Measurements from ENCODE around the gene CYP8B1. TPM values are rescaled to one million over a fixed set of nuclear protein-coding genes. Genes with fewer than 3 reads are reported as not detected.

The CYP8B1 gene
- total and polyA plus RNA-seq, 9 of the 15 experiments (the other 6 are each of a cell fraction or from before 2014, with no cell fraction given): 0.04 TPM; not detected in 8

DNA sequence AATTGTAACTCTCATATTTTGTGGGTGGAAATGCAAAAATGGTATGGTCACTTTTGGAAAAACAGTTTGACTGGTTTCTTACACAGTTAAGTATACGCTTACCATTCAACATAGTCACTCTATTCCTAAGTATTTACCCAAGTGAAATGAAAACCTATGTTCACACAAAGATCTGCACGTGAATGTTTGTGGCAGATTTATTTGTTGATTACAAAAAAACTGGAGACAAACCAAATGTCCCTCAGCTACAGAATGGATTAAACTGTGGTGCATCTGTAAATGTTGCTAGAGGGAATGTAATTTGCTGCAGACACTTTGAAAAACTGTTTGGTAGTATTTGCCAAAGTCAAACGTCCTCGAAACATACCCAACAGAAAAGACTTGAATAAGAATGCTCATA lies 37.1 kb downstream of the CYP8B1 start (continued):
- TF ChIP-seq, protein P1, sequence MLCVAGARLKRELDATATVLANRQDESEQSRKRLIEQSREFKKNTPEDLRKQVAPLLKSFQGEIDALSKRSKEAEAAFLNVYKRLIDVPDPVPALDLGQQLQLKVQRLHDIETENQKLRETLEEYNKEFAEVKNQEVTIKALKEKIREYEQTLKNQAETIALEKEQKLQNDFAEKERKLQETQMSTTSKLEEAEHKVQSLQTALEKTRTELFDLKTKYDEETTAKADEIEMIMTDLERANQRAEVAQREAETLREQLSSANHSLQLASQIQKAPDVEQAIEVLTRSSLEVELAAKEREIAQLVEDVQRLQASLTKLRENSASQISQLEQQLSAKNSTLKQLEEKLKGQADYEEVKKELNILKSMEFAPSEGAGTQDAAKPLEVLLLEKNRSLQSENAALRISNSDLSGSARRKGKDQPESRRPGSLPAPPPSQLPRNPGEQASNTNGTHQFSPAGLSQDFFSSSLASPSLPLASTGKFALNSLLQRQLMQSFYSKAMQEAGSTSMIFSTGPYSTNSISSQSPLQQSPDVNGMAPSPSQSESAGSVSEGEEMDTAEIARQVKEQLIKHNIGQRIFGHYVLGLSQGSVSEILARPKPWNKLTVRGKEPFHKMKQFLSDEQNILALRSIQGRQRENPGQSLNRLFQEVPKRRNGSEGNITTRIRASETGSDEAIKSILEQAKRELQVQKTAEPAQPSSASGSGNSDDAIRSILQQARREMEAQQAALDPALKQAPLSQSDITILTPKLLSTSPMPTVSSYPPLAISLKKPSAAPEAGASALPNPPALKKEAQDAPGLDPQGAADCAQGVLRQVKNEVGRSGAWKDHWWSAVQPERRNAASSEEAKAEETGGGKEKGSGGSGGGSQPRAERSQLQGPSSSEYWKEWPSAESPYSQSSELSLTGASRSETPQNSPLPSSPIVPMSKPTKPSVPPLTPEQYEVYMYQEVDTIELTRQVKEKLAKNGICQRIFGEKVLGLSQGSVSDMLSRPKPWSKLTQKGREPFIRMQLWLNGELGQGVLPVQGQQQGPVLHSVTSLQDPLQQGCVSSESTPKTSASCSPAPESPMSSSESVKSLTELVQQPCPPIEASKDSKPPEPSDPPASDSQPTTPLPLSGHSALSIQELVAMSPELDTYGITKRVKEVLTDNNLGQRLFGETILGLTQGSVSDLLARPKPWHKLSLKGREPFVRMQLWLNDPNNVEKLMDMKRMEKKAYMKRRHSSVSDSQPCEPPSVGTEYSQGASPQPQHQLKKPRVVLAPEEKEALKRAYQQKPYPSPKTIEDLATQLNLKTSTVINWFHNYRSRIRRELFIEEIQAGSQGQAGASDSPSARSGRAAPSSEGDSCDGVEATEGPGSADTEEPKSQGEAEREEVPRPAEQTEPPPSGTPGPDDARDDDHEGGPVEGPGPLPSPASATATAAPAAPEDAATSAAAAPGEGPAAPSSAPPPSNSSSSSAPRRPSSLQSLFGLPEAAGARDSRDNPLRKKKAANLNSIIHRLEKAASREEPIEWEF (CRISPR knock-in tag; IDR thresholded peaks at IDR 0.05): no peak
- TF ChIP-seq, protein P2, sequence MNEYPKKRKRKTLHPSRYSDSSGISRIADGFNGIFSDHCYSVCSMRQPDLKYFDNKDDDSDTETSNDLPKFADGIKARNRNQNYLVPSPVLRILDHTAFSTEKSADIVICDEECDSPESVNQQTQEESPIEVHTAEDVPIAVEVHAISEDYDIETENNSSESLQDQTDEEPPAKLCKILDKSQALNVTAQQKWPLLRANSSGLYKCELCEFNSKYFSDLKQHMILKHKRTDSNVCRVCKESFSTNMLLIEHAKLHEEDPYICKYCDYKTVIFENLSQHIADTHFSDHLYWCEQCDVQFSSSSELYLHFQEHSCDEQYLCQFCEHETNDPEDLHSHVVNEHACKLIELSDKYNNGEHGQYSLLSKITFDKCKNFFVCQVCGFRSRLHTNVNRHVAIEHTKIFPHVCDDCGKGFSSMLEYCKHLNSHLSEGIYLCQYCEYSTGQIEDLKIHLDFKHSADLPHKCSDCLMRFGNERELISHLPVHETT (CRISPR knock-in tag; conservative IDR thresholded peaks at IDR 0.05 in 1 of 2, IDR thresholded peaks at IDR 0.05 in 1 of 2): no peak
- no peak for TF ChIP-seq ZNF197 (CRISPR knock-in tag; IDR thresholded peaks at IDR 0.05; ENCODE audit: low read depth)
- no peak for TF ChIP-seq RBM34 (IDR thresholded peaks at IDR 0.05; ENCODE audit: borderline replicate concordance, insufficient read depth, low read length)
- TF ChIP-seq ZNF253 (CRISPR knock-in tag; conservative IDR thresholded peaks at IDR 0.05): no peak
- no peak for TF ChIP-seq SMARCB1 (IDR thresholded peaks at IDR 0.05; ENCODE audit: insufficient read length, low read depth)
- TF ChIP-seq ZBTB17 (CRISPR knock-in tag; IDR thresholded peaks at IDR 0.05): no peak
- no peak for TF ChIP-seq ZNF778 (CRISPR knock-in tag; IDR thresholded peaks at IDR 0.05)
- no peak for TF ChIP-seq RBM14 (IDR thresholded peaks at IDR 0.05; ENCODE audit: borderline replicate concordance, insufficient read depth, low read depth, low read length)

Data from K562 (cell line).